Activated CD4-positive, alpha-beta T cell treated with anti-CD3 and anti-CD28 coated beads, Interleukin-2, amount 10 ng/mL, durations not matched to agents 24 days and 14 days (primary cell): ENCODE results near the gene TANGO6. TPM values are rescaled to one million over a fixed set of nuclear protein-coding genes. Genes with fewer than 3 reads are reported as not detected.
"Not testable (repeated sequence)": the region's sequence is repeated elsewhere in the genome, so short reads cannot be mapped to it uniquely, and the experiment has no call there.

Experiments
- DNase-seq: peaks from one replicate; pipeline ENCODE4 v3.0.0; 2022
- H3K27ac Mint-ChIP-seq: one replicate; pipeline ENCODE4 v1.8.0; 2022; ENCODE audit warnings: mild to moderate bottlenecking, mixed read lengths
- H3K27me3 Mint-ChIP-seq: one replicate; pipeline ENCODE4 v1.8.0; 2022; ENCODE audit warnings: mixed read lengths
- H3K36me3 Mint-ChIP-seq: one replicate; pipeline ENCODE4 v1.8.0; 2022; ENCODE audit warnings: low read depth, mild to moderate bottlenecking, mixed read lengths
- H3K4me1 Mint-ChIP-seq: one replicate; pipeline ENCODE4 v1.8.0; 2021; ENCODE audit warnings: mixed read lengths
- H3K4me3 Mint-ChIP-seq: one replicate; pipeline ENCODE4 v1.8.0; 2022; ENCODE audit warnings: mild to moderate bottlenecking, moderate library complexity, mixed read lengths
- H3K9me3 Mint-ChIP-seq: one replicate; pipeline ENCODE4 v1.8.0; 2021; ENCODE audit warnings: mixed read lengths
- intact Hi-C: fragments of 100-400 bp; cut with micrococcal nuclease; formaldehyde crosslinking; loops from one replicate; pipeline ENCODE4 v1.15.1; 2023
- total RNA-seq: library from RNA; stranded (reverse); gene quantifications from 2 replicates; pipeline ENCODE4 v1.2.3, GENCODE V29; 2022

Gene TANGO6
- total RNA-seq, 1 donor from 2014 or later, result 35.6 TPM

GRCh38 chr16:69040144-69040909 is 197.0 kb downstream of the TANGO6 start:
- intact Hi-C loops, result no loop called here
- Mint-ChIP-seq H3K27me3 (no peaks in the 10 kb centered on the region), H3K36me3 (peaks cover 25% of the 10 kb centered on the region), H3K9me3 (peaks cover 6% of the 10 kb centered on the region), H3K4me3 (no peak overlapping the region), H3K27ac (no peak overlapping the region), H3K4me1 (no peaks in the 10 kb centered on the region)
- DNase-seq, result no peak

GRCh38 chr16:69048328-69049120 is 205.2 kb downstream of the TANGO6 start:
- Mint-ChIP-seq H3K4me1 (no peaks in the 10 kb centered on the region), H3K27ac (no peak overlapping the region), H3K27me3 (no peaks in the 10 kb centered on the region)

GRCh38 chr16:69049146-69049545 is 205.8 kb downstream of the TANGO6 start:
- Mint-ChIP-seq H3K4me1 (no peaks in the 10 kb centered on the region), H3K9me3 (no peaks in the 10 kb centered on the region), H3K36me3 (no peaks in the 10 kb centered on the region), H3K4me3 (no peak overlapping the region), H3K27ac (no peak overlapping the region), H3K27me3 (no peaks in the 10 kb centered on the region)
- DNase-seq, result no peak
- intact Hi-C loops, result no loop called here

More at GRCh38 chr16:69048328-69049120, 205.2 kb downstream of the TANGO6 start:
- intact Hi-C loops, result no loop called here
- H3K36me3 Mint-ChIP-seq, result no peaks in the 10 kb centered on the region
- DNase-seq, result no peak
- no peaks in the 10 kb centered on the region for H3K9me3 Mint-ChIP-seq
- H3K4me3 Mint-ChIP-seq, result no peak overlapping the region

- H3K27ac Mint-ChIP-seq, result no peak overlapping the region
- DNase-seq, result no peak
- no peaks in the 10 kb centered on the region for H3K36me3 Mint-ChIP-seq
- no peaks in the 10 kb centered on the region for H3K9me3 Mint-ChIP-seq
- intact Hi-C loops, result no loop called here
- no peaks in the 10 kb centered on the region for H3K4me1 Mint-ChIP-seq
- no peak overlapping the region for H3K4me3 Mint-ChIP-seq
- H3K27me3 Mint-ChIP-seq, result no peaks in the 10 kb centered on the region
Measured at GRCh38 chr16:69049603-69050375, 206.5 kb downstream of the TANGO6 start.

GRCh38 chr16:69051517-69051830 is 208.1 kb downstream of the TANGO6 start:
- H3K36me3 Mint-ChIP-seq, intact Hi-C loops, H3K9me3 Mint-ChIP-seq, H3K27me3 Mint-ChIP-seq, DNase-seq, H3K4me1 Mint-ChIP-seq, H3K4me3 Mint-ChIP-seq, H3K27ac Mint-ChIP-seq: not testable (repeated sequence)

- intact Hi-C loops, result no loop called here
- H3K27me3 Mint-ChIP-seq, result no peaks in the 10 kb centered on the region
- no peak overlapping the region for H3K4me3 Mint-ChIP-seq
- H3K9me3 Mint-ChIP-seq, result no peaks in the 10 kb centered on the region
- no peak for DNase-seq
- H3K4me1 Mint-ChIP-seq, result no peaks in the 10 kb centered on the region
- H3K27ac Mint-ChIP-seq, result no peak overlapping the region
- no peaks in the 10 kb centered on the region for H3K36me3 Mint-ChIP-seq
Measured at GRCh38 chr16:69055008-69055407, 211.7 kb downstream of the TANGO6 start.

GRCh38 chr16:69055980-69056379 is 212.6 kb downstream of the TANGO6 start:
- H3K4me3 Mint-ChIP-seq, result no peak overlapping the region
- no peak overlapping the region for H3K27ac Mint-ChIP-seq
- intact Hi-C loops, result no loop called here
- H3K27me3 Mint-ChIP-seq, result no peaks in the 10 kb centered on the region
- no peaks in the 10 kb centered on the region for H3K36me3 Mint-ChIP-seq
- no peaks in the 10 kb centered on the region for H3K4me1 Mint-ChIP-seq
- H3K9me3 Mint-ChIP-seq, result no peaks in the 10 kb centered on the region
- no peak for DNase-seq

GRCh38 chr16:69056421-69056820 is 213.1 kb downstream of the TANGO6 start:
- Mint-ChIP-seq H3K27ac (no peak overlapping the region), H3K36me3 (no peaks in the 10 kb centered on the region), H3K27me3 (no peaks in the 10 kb centered on the region), H3K9me3 (no peaks in the 10 kb centered on the region), H3K4me1 (no peaks in the 10 kb centered on the region), H3K4me3 (no peak overlapping the region)
- intact Hi-C loops, result no loop called here
- DNase-seq, result no peak

GRCh38 chr16:69057400-69058378 is 214.4 kb downstream of the TANGO6 start:
- DNase-seq, result no peak
- H3K27me3 Mint-ChIP-seq, result no peaks in the 10 kb centered on the region
- H3K9me3 Mint-ChIP-seq, result no peaks in the 10 kb centered on the region
- no peaks in the 10 kb centered on the region for H3K36me3 Mint-ChIP-seq
- H3K4me1 Mint-ChIP-seq, result no peaks in the 10 kb centered on the region
- H3K27ac Mint-ChIP-seq, result no peak overlapping the region
- no peak overlapping the region for H3K4me3 Mint-ChIP-seq
- intact Hi-C loops, result no loop called here

GRCh38 chr16:69063491-69063890 is 220.2 kb downstream of the TANGO6 start:
- H3K27me3 Mint-ChIP-seq, H3K4me1 Mint-ChIP-seq, H3K27ac Mint-ChIP-seq, H3K4me3 Mint-ChIP-seq, H3K9me3 Mint-ChIP-seq, intact Hi-C loops, DNase-seq, H3K36me3 Mint-ChIP-seq: not testable (repeated sequence)

- Mint-ChIP-seq H3K4me3 (no peak overlapping the region), H3K4me1 (no peaks in the 10 kb centered on the region), H3K27me3 (no peaks in the 10 kb centered on the region), H3K27ac (no peak overlapping the region), H3K9me3 (no peaks in the 10 kb centered on the region), H3K36me3 (no peaks in the 10 kb centered on the region)
- no peak for DNase-seq
- intact Hi-C loops, result no loop called here
Measured at GRCh38 chr16:69064124-69064763, 220.9 kb downstream of the TANGO6 start.

- Mint-ChIP-seq H3K4me1 (no peaks in the 10 kb centered on the region), H3K9me3 (no peaks in the 10 kb centered on the region), H3K27me3 (no peaks in the 10 kb centered on the region), H3K36me3 (no peaks in the 10 kb centered on the region), H3K4me3 (no peak overlapping the region), H3K27ac (no peak overlapping the region)
- intact Hi-C loops, result no loop called here
- no peak for DNase-seq
Measured at GRCh38 chr16:69064764-69065313, 221.5 kb downstream of the TANGO6 start.

- Mint-ChIP-seq H3K36me3 (no peaks in the 10 kb centered on the region), H3K27ac (no peak overlapping the region), H3K27me3 (no peaks in the 10 kb centered on the region), H3K4me1 (no peaks in the 10 kb centered on the region), H3K4me3 (no peak overlapping the region), H3K9me3 (no peaks in the 10 kb centered on the region)
- DNase-seq, result no peak
- intact Hi-C loops, result no loop called here
Measured at GRCh38 chr16:69069504-69069903, 226.2 kb downstream of the TANGO6 start.
